GOT3 (cell line): ENCODE measurements around the gene FUT3.
"Not testable (repeated sequence)": the region's sequence is repeated elsewhere in the genome, so short reads cannot be mapped to it uniquely, and the experiment has no call there.

Experiments used
- DNase-seq: peaks from one replicate; lab custom pipeline; 2025; ENCODE audit warnings: mixed read lengths; lab: John Stamatoyannopoulos, UW

FUT3 gene

DNA sequence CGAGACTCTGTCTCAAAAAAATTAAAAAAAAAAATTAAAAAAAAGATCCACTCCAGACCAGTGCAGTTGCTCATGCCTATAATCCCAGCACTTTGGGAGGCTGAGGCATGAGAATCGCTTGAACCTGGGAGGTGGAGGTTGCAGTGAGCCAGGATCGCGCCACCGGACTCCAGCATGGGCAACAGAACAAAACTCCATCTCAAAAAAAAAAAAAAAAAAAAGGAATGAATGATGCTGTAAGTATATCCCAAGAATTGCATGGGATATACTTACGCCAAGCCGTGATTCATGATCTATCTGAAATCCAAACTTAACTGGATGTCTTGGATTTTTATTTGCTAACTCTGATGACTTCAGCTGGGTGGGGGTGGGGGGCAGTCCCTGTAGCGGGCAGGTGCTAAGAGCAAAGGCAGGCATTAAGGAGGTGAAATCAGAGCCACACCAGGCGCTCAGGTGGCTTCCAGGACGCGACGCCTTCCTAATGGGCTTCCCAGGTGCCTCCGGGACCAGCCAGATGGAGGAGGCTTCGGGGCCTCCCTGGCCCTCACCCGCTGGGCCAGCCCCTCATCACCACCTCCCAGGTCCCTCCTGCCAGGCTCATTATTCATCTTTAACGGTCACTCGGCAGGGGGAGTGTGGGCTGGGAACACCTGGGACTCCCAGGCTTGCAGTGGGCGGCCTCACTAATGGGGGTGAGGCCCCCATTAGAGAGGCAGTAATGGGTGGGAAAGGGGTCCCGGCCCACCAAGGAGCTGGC, 30.5 kb upstream of the FUT3 start:
- DNase-seq: no peak

GRCh38 chr19:5880604-5881078, 29.4 kb upstream of the FUT3 start:
- DNase-seq: no peak

DNA sequence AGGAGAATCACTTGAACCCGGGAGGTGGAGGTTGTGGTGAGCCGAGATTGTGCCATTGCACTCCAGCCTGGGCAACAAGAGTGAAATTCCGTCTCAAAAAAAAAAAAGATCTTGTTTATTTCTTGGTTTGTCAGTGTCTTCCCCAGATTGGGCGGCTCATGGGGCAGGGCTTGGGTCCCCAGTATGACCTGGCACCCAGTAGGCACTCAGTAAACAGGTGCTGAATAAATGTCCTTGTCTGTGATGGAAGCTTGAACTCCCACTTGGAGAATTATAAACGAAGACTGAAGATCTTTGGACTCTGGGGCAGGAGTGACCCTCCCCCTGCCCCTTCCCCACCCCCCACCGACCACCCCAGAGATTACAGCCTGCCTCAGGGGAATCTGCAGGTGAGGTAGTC, 28.9 kb upstream of the FUT3 start:
- no peak for DNase-seq

GRCh38 chr19:5877882-5878281, 26.6 kb upstream of the FUT3 start:
- DNase-seq: no peak

DNA sequence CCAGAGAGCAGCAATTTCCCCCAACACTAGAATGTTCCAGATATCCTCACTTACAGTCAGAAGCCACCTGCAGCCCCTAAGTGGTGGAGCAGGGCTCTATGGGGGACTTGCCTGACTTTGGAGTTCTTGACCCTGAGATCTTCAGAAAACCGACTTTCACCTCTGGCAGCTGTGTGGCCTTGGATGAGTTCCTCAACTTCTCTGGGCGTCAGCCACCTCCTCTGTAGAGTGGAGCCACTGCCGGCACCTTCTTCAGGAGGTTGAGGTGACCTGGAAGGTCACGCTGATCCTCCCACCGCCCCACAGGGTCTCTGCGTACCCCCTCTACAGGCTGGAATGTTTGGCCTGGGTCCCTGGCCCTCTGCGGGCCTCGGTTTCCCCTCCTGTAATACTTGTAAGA, 26.2 kb upstream of the FUT3 start:
- DNase-seq: no peak

GRCh38 chr19:5874496-5874895, 23.2 kb upstream of the FUT3 start:
- not testable (repeated sequence) for DNase-seq

DNA sequence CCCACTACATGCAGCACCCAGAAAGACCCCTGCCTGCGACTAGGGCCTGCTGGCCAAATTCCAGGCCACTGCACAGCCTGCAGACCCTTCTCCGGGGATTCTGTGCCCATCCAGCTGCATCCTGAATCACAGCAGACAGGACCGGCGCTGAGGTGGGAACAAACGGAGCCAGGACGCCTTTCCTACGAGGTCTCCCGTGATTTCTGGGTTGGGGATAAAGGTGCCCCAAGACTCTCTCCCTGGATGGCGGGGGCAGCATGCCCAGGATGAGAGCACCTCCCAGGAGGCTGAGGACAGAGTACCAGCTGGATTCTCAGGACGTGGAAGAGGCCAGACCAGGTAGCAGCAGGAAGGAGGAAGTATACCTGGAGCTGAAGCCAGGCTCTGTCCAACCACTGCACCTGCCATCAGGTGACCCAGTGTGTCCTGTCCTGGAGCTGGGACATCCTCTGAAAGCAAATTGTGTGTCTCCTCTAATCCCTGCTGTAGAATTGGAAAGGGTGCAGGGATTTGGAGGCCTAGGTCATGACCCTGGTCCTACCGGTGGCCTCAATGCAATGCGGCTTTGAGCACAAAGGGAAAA, 22.5 kb upstream of the FUT3 start:
- DNase-seq: no peak

DNA sequence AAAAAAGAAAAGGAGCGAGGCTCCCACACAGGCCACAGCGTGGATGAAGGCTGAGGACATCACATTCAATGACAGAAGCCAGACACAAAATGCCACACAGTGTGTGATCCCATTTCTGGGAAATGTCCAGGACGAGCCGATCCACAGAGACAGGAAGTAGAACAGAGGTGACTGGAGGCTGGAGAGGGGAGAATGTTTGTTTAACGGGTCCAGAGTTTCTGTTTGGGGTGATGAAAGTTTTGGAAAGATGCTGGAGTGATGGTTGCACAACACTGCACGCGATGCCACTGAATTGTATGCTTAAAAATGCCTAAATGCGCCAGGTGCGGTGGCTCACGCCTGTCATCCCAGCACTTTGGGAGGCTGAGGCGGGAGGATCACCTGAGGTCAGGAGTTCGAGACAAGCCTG, 19.7 kb upstream of the FUT3 start:
- no peak for DNase-seq

GRCh38 chr19:5867201-5868136, 16.2 kb upstream of the FUT3 start:
- DNase-seq: no peak

GRCh38 chr19:5865772-5866171, 14.5 kb upstream of the FUT3 start:
- no peak for DNase-seq

- no peak for DNase-seq
These were observed 13.7 kb upstream of the FUT3 start for GRCh38 chr19:5864725-5865486.

DNA sequence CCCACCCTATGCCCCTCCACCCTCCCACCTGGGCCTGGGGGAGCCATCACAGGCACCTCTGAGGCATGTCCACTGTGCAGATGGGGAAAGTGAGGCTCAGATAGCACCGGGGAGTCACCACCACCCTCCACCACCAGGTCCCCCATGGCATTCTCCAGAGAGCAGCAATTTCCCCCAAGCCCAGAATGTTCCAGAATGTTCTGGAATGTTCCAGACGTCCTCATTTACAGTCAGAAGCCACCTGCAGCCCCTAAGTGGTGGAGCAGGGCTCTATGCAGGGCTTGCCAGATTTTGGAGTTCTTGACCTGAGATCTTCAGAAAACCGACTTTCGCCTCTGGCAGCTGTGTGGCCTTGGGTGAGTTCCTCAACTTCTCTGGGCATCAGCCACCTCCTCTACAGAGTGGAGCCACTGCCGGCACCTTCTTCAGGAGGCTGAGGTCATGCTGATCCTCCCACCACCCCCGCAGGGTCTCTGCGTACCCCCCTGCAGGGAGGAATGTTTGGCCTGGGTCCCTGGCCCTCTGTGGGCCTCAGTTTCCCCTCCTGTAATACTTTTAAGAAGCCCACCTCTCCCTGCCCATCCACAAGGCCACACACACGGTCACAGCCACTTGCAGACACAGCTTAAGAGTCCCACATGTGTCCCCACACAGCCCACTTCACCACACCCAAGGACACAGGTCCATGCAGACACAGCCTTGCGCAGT, 12.9 kb upstream of the FUT3 start:
- no peak for DNase-seq

DNA sequence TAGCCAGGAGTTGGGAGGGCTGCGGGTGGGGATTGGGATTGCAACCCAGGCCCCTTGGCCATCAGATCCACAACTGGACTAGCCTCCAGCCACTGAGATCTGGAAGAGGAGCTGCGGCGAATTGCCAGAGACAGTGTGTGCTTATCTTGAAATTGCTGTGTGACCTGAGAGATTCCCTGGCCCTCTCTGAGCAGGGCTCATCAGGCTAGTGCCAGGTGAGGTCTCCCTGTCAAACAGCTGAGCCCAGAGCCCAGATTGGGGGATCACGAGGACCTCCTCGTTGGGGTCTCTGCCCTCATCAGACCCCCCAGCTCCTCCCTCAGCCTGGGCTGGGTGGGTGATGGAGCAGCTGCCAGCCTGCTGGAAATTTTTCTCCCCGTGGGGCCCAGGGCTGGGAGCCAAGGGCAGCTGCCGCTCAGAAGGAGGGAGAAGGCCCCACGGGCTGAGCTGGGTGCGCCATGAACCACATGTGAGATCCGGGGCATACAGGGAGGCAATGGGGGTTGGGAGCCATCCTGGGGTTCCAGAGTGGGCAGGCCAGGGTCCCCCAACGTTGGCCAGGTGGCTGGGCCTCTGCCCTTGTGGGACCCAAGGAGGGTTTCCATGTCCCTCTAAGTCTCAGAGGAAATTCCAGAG, 11.9 kb upstream of the FUT3 start:
- DNase-seq: no peak

- DNase-seq: no peak
These were observed 6.2 kb upstream of the FUT3 start for GRCh38 chr19:5857203-5858081.

GRCh38 chr19:5855151-5855550, 3.9 kb upstream of the FUT3 start:
- DNase-seq: not testable (repeated sequence)

GRCh38 chr19:5854121-5854520, 2.9 kb upstream of the FUT3 start:
- not testable (repeated sequence) for DNase-seq

DNA sequence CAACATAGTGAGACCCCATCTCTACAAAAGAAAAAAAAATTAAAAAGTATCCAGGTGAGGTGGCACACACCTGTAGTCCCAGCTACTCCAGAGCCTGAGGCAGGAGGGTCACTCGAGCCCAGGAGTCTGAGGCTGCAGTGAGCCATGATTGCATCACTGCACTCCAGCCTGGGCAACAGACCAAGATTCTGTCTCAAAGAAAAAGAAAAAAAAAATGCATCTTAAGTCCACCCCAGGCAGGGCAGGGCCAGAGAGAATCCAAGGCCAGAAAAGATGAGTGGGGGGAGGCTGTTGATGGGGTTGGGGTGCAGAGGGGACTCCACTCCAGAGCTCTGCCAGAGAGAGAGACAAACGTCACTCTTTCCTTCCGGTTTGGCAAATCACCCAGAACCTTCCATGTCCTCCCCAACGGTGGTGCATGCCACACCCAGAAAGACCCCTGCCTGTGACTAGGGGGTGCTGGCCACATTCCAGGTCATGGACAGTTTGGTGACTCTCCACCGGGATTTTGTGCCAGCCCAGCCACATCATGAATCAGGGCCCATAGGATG, 431 bp downstream of the FUT3 start:
- DNase-seq: peak; percentile 9

GRCh38 chr19:5850189-5850588, 1.1 kb downstream of the FUT3 start:
- DNase-seq: no peak

DNA sequence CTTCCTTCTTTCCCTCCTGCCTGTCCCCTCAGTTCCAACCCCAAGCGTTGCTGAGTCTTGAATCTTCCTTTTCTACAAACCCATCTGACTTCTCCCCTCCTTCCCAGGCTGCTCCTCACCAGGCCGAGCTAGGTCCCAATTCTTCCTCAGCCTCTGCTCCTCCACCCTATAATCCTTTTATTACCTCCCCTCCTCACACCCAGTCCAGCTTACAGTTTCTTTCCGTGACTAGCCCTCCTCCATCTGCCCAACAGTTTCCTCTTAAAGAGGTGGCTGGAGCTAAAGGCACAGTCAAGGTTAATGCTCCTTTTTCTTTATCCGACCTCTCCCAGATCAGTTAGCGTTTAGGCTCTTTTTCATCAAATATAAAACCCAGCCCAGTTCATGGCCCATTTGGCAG, 2.6 kb downstream of the FUT3 start:
- DNase-seq: not testable (repeated sequence)
